Neural cell (in vitro differentiated cells): ENCODE measurements around the gene MYB. TPM values are rescaled to one million over a fixed set of nuclear protein-coding genes. Genes with fewer than 3 reads are reported as not detected.

Experiments
- H2AFZ ChIP-seq: fragments of 200-600, 300-800 bp; sonication (generic), shearing (Covaris generic); 2 replicates; pipeline ENCODE4 v1.6.0; 2014; ENCODE audit warnings: low read depth, mild to moderate bottlenecking, antibody characterized with exemption, low read length, moderate library complexity
- H3F3A ChIP-seq: fragments of 200-600 bp; shearing (Covaris generic); 2 replicates; pipeline ENCODE4 v1.6.1; 2016; ENCODE audit warnings: mild to moderate bottlenecking, moderate library complexity, mixed read lengths, antibody characterized with exemption, low read length; ENCODE audit not compliant: insufficient read depth, poor library complexity, severe bottlenecking
- H3K27ac ChIP-seq: fragments of 200-600, 300-800 bp; sonication (generic), shearing (Covaris generic); 2 replicates; pipeline ENCODE4 v1.5.1; 2014; ENCODE audit warnings: mild to moderate bottlenecking, low read length, moderate library complexity
- H3K27me3 ChIP-seq: fragments of 300-800, 200-600 bp; sonication (generic), shearing (Covaris generic); 2 replicates; pipeline ENCODE4 v1.6.0; 2014; ENCODE audit warnings: mild to moderate bottlenecking, low read depth, low read length, moderate library complexity; ENCODE audit not compliant: insufficient read depth
- H3K36me3 ChIP-seq: fragments of 300-800, 200-600 bp; sonication (generic), shearing (Covaris generic); 2 replicates; pipeline ENCODE4 v1.5.1; 2014; ENCODE audit warnings: mild to moderate bottlenecking, antibody characterized with exemption, low read length, moderate library complexity; ENCODE audit not compliant: insufficient read depth
- H3K4me2 ChIP-seq: fragments of 300-800, 200-600 bp; sonication (generic), shearing (Covaris generic); 2 replicates; pipeline ENCODE4 v1.6.0; 2014; ENCODE audit warnings: mild to moderate bottlenecking, low read length
- H3K4me3 ChIP-seq: fragments of 300-800, 200-600 bp; sonication (generic), shearing (Covaris generic); 2 replicates; pipeline ENCODE4 v1.5.1; 2014; ENCODE audit warnings: mild to moderate bottlenecking, low read length, moderate library complexity
- H3K79me2 ChIP-seq: fragments of 200-600 bp; shearing (Covaris generic); replicated peaks from 2 replicates; pipeline ENCODE4 v1.6.0; 2014; ENCODE audit warnings: mild to moderate bottlenecking, low read length, moderate library complexity; ENCODE audit not compliant: insufficient read depth
- H3K9ac ChIP-seq: fragments of 300-800, 200-600 bp; sonication (generic), shearing (Covaris generic); 2 replicates; pipeline ENCODE4 v1.6.1; 2016; ENCODE audit warnings: mild to moderate bottlenecking, low read length, mixed read lengths
- H3K9me2 ChIP-seq: fragments of 200-600 bp; shearing (Covaris generic); 2 replicates; pipeline ENCODE4 v1.6.1; 2016; ENCODE audit warnings: mild to moderate bottlenecking, low read length, mixed read lengths; ENCODE audit not compliant: insufficient read depth
- H3K9me3 ChIP-seq: fragments of 200-600, 300-800 bp; sonication (generic), shearing (Covaris generic); 2 replicates; pipeline ENCODE4 v1.6.1; 2016; ENCODE audit warnings: mild to moderate bottlenecking, mixed run types, low read length, moderate library complexity, mixed read lengths
- H4K20me1 ChIP-seq: fragments of 200-600 bp; shearing (Covaris generic); 2 replicates; pipeline ENCODE4 v1.6.1; 2016; ENCODE audit warnings: mild to moderate bottlenecking, mixed run types; ENCODE audit not compliant: insufficient read depth
- CTCF ChIP-seq: fragments of 450-650 bp; IDR thresholded peaks from 2 replicates; pipeline ENCODE4 v1.5.1; 2014; ENCODE audit warnings: antibody characterized with exemption, mild to moderate bottlenecking, moderate library complexity; ENCODE audit not compliant: poor library complexity, severe bottlenecking
- EP300 ChIP-seq: fragments of 450-650 bp; conservative IDR thresholded peaks from 2 replicates; pipeline ENCODE4 v1.6.1; 2014; ENCODE audit warnings: antibody characterized with exemption, mild to moderate bottlenecking, moderate library complexity; ENCODE audit not compliant: poor library complexity, severe bottlenecking
- EZH2 ChIP-seq: fragments of 200-600, 300-800 bp; shearing (Covaris generic), sonication (generic); IDR thresholded peaks from 2 replicates; pipeline ENCODE4 v1.6.1; 2014; ENCODE audit warnings: antibody characterized with exemption, low read length, borderline replicate concordance, mild to moderate bottlenecking; ENCODE audit not compliant: insufficient read depth, poor library complexity, severe bottlenecking
- MXI1 ChIP-seq: fragments of 450-650 bp; conservative IDR thresholded peaks from 2 replicates; pipeline ENCODE4 v1.6.1; 2014; ENCODE audit warnings: antibody characterized with exemption, mild to moderate bottlenecking; ENCODE audit not compliant: poor library complexity, severe bottlenecking
- POLR2AphosphoS5 ChIP-seq: IDR thresholded peaks from 2 replicates; pipeline ENCODE4 v1.6.1; 2012
- RAD21 ChIP-seq: fragments of 450-650 bp; conservative IDR thresholded peaks from 2 replicates; pipeline ENCODE4 v1.6.1; 2014; ENCODE audit warnings: antibody characterized with exemption, mild to moderate bottlenecking, moderate library complexity
- REST ChIP-seq: IDR thresholded peaks from 2 replicates; pipeline ENCODE4 v1.6.1; 2012; ENCODE audit warnings: borderline replicate concordance
- SMC3 ChIP-seq: fragments of 450-650 bp; conservative IDR thresholded peaks from 2 replicates; pipeline ENCODE4 v1.6.1; 2014; ENCODE audit warnings: antibody characterized with exemption, mild to moderate bottlenecking, moderate library complexity; ENCODE audit not compliant: poor library complexity
- TAF1 ChIP-seq: IDR thresholded peaks from 2 replicates; pipeline ENCODE4 v1.6.1; 2012; ENCODE audit warnings: low read depth
- polyA plus RNA-seq: library from polyadenylated mRNA; depleted of rRNA; stranded (reverse); fragments of >200 nt; gene quantifications from 2 replicates; pipeline ENCODE4 v1.2.3, GENCODE V29; 2014

The MYB gene
- polyA plus RNA-seq, 1 donor from 2014 or later = 4.0 TPM

GRCh38 chr6:135193221-135193620 is 12.1 kb downstream of the MYB start:
- H3K27me3 ChIP-seq = no peaks in the 10 kb centered on the region
- TF ChIP-seq RAD21 (no peak), CTCF (no peak), SMC3 (no peak), MXI1 (no peak), TAF1 (no peak), EZH2 (no peak), POLR2AphosphoS5 (no peak), EP300 (no peak), REST (no peak)
- no peak overlapping the region for H3K4me3 ChIP-seq
- no peak overlapping the region for H3K9ac ChIP-seq
- no peaks in the 10 kb centered on the region for H3F3A ChIP-seq
- no peak overlapping the region for H2AFZ ChIP-seq
- H3K9me2 ChIP-seq = no peaks in the 10 kb centered on the region
- H3K36me3 ChIP-seq = peaks cover 8% of the 10 kb centered on the region
- no peaks in the 10 kb centered on the region for H3K9me3 ChIP-seq
- H3K27ac ChIP-seq = no peak overlapping the region
- no peak overlapping the region for H3K4me2 ChIP-seq
- H4K20me1 ChIP-seq = no peaks in the 10 kb centered on the region
- H3K79me2 ChIP-seq = no peaks in the 10 kb centered on the region

GRCh38 chr6:135195041-135195440 is 13.9 kb downstream of the MYB start:
- Histone ChIP-seq H3K4me3 (no peak overlapping the region), H3K79me2 (no peaks in the 10 kb centered on the region), H3F3A (no peaks in the 10 kb centered on the region), H3K4me2 (no peak overlapping the region), H3K9me3 (no peaks in the 10 kb centered on the region), H4K20me1 (no peaks in the 10 kb centered on the region), H3K27ac (no peak overlapping the region), H3K9ac (no peak overlapping the region), H3K9me2 (no peaks in the 10 kb centered on the region), H3K36me3 (peaks cover 8% of the 10 kb centered on the region), H3K27me3 (no peaks in the 10 kb centered on the region), H2AFZ (no peak overlapping the region)
- TF ChIP-seq REST = no peak
- TF ChIP-seq RAD21 = no peak
- no peak for TF ChIP-seq EP300
- no peak for TF ChIP-seq CTCF
- TF ChIP-seq TAF1 = no peak
- no peak for TF ChIP-seq SMC3
- no peak for TF ChIP-seq EZH2
- no peak for TF ChIP-seq POLR2AphosphoS5
- TF ChIP-seq MXI1 = no peak
